GM12864 (cell line): Measurements from ENCODE around the gene FAM13A.

ENCODE experiments used
- DNase-seq: peaks from one replicate; pipeline ENCODE4 v3.0.0-alpha.2; 2011; ENCODE audit warnings: low read depth
- H3K4me3 ChIP-seq: 2 replicates; pipeline ENCODE4 v1.5.1; 2011; ENCODE audit warnings: mild to moderate bottlenecking, low read depth, low read length, control low read depth
- CTCF ChIP-seq: IDR thresholded peaks from 2 replicates; pipeline ENCODE4 v1.5.1; 2011; ENCODE audit warnings: low read depth, mild to moderate bottlenecking, moderate library complexity, low read length, control low read depth, inconsistent platforms; ENCODE audit errors: missing control alignments

Gene FAM13A

GRCh38 chr4:89044147-89044900, 12.7 kb downstream of the FAM13A start:
- no peak for TF ChIP-seq CTCF
- no peak for DNase-seq
- H3K4me3 ChIP-seq = no peak overlapping the region

GRCh38 chr4:89042055-89042454, 14.9 kb downstream of the FAM13A start:
- H3K4me3 ChIP-seq = no peak overlapping the region
- DNase-seq = no peak
- no peak for TF ChIP-seq CTCF

GRCh38 chr4:89039730-89040338, 17.2 kb downstream of the FAM13A start:
- no peak for DNase-seq
- H3K4me3 ChIP-seq = no peak overlapping the region
- TF ChIP-seq CTCF = no peak

- TF ChIP-seq CTCF = no peak
- H3K4me3 ChIP-seq = no peak overlapping the region
- no peak for DNase-seq
Measured at GRCh38 chr4:89036535-89036934, 20.4 kb downstream of the FAM13A start.

GRCh38 chr4:89031272-89031671, 25.7 kb downstream of the FAM13A start:
- H3K4me3 ChIP-seq = no peak overlapping the region
- DNase-seq = no peak
- no peak for TF ChIP-seq CTCF

- DNase-seq = no peak
- no peak for TF ChIP-seq CTCF
- H3K4me3 ChIP-seq = no peak overlapping the region
Measured at GRCh38 chr4:89029591-89029990, 27.4 kb downstream of the FAM13A start.

- TF ChIP-seq CTCF = no peak
- H3K4me3 ChIP-seq = no peak overlapping the region
- DNase-seq = no peak
Measured at GRCh38 chr4:89026542-89026941, 30.4 kb downstream of the FAM13A start.
